GM12865 (cell line): ENCODE results near the gene RSKR.

Experiments used
- DNase-seq: peaks from one replicate; pipeline ENCODE4 v3.0.0; 2010; ENCODE audit warnings: low read depth
- H3K4me3 ChIP-seq: 2 replicates; pipeline ENCODE4 v1.5.1; 2011; ENCODE audit warnings: mild to moderate bottlenecking, low read depth, low read length, control low read depth
- TF ChIP-seq, protein P1 (sequence below): IDR thresholded peaks from 2 replicates; pipeline ENCODE4 v1.5.1; 2011; ENCODE audit warnings: low read length, control low read depth, low read depth, inconsistent platforms; ENCODE audit not compliant: insufficient read depth; ENCODE audit errors: missing control alignments

Gene RSKR

DNA sequence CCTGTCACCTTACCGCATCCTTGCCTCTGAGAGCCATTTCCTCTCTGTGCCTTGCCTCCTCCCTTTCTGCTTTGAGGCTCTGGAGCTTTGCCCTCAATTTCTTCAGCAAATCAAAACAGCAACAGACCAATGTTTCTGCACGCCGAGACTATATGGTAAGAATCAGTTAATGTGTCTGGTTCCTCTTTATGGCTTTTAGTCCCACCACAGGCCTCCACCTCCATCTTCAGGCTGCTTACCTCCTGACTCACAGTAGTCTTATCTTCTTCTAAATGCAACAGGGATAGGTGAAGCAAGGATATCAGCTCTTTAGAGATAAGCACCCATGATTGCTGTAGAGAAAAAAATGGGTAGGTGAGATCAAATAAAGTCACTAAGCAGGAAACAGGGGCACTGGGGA is 28.1 kb downstream of the RSKR start:
- no peak overlapping the region for H3K4me3 ChIP-seq
- DNase-seq: no peak
- TF ChIP-seq, protein P1, sequence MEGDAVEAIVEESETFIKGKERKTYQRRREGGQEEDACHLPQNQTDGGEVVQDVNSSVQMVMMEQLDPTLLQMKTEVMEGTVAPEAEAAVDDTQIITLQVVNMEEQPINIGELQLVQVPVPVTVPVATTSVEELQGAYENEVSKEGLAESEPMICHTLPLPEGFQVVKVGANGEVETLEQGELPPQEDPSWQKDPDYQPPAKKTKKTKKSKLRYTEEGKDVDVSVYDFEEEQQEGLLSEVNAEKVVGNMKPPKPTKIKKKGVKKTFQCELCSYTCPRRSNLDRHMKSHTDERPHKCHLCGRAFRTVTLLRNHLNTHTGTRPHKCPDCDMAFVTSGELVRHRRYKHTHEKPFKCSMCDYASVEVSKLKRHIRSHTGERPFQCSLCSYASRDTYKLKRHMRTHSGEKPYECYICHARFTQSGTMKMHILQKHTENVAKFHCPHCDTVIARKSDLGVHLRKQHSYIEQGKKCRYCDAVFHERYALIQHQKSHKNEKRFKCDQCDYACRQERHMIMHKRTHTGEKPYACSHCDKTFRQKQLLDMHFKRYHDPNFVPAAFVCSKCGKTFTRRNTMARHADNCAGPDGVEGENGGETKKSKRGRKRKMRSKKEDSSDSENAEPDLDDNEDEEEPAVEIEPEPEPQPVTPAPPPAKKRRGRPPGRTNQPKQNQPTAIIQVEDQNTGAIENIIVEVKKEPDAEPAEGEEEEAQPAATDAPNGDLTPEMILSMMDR: no peak

GRCh38 chr17:28584434-28584833 is 29.6 kb downstream of the RSKR start:
- no peak overlapping the region for H3K4me3 ChIP-seq
- no peak for DNase-seq
- TF ChIP-seq, protein P1: no peak

- TF ChIP-seq, protein P1: no peak
- H3K4me3 ChIP-seq: no peak overlapping the region
- no peak for DNase-seq
Observed at GRCh38 chr17:28582513-28582912, 31.5 kb downstream of the RSKR start.

GRCh38 chr17:28580959-28581358 is 33.0 kb downstream of the RSKR start:
- TF ChIP-seq, protein P1: no peak
- H3K4me3 ChIP-seq: no peak overlapping the region
- no peak for DNase-seq

DNA sequence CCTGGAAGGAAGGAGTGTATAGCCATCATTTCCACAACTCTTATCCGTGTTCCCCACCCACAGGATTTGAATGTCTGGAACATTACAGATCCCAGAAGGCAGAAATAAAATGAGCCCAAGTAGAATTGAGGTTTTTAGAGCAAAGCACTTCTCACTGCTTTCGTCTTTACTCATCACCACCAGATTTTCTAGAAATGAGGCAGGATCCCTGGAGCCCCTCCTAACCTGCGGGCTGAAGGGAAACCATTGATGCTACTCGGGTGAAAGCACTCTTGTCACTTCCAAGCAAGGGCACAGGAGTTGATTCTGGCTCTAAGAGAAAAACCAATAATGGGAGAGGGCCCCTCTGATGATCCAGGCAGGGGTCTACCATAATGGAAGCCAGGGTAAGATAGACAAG is 34.5 kb downstream of the RSKR start:
- peak; percentile 60 for DNase-seq
- H3K4me3 ChIP-seq: no peak overlapping the region
- TF ChIP-seq, protein P1: no peak

GRCh38 chr17:28578246-28579195 is 35.5 kb downstream of the RSKR start:
- no peak for DNase-seq
- no peak overlapping the region for H3K4me3 ChIP-seq
- TF ChIP-seq, protein P1: no peak
